Hypothalamus (tissue), 51 donors: ENCODE data around the gene ASXL2.
"Not testable (repeated sequence)": the region's sequence is repeated elsewhere in the genome, so short reads cannot be mapped to it uniquely, and the experiment has no call there.

Source experiments
- DNase-seq, 51 donors: peaks; one replicate each; lab custom pipeline; 2025; lab: John Stamatoyannopoulos, UW

Gene ASXL2

GRCh38 chr2:25838152-25838756, 40.0 kb downstream of the ASXL2 start:
- DNase-seq: no peak

- no peak for DNase-seq
Observed at GRCh38 chr2:25835906-25836305, 42.4 kb downstream of the ASXL2 start.

GRCh38 chr2:25833566-25833965, 44.7 kb downstream of the ASXL2 start:
- no peak for DNase-seq

GRCh38 chr2:25832897-25833296, 45.4 kb downstream of the ASXL2 start:
- no peak for DNase-seq

- DNase-seq: no peak
Observed at GRCh38 chr2:25831746-25832449, 46.4 kb downstream of the ASXL2 start.

- DNase-seq: no peak
Observed at GRCh38 chr2:25829828-25830227, 48.5 kb downstream of the ASXL2 start.

- DNase-seq: no peak
Observed at GRCh38 chr2:25829377-25829704, 48.9 kb downstream of the ASXL2 start.

GRCh38 chr2:25828532-25829376, 49.5 kb downstream of the ASXL2 start:
- DNase-seq: not testable (repeated sequence)

- DNase-seq: no peak
Observed at GRCh38 chr2:25825238-25825637, 53.0 kb downstream of the ASXL2 start.

- DNase-seq: no peak
Observed at GRCh38 chr2:25824718-25825117, 53.6 kb downstream of the ASXL2 start.

- DNase-seq: no peak
Observed at GRCh38 chr2:25824216-25824615, 54.1 kb downstream of the ASXL2 start.

GRCh38 chr2:25822190-25823117, 55.8 kb downstream of the ASXL2 start:
- peak in 35 of 51 donors; percentile 2 to 48 (median 22) for DNase-seq

- DNase-seq: no peak
Observed at GRCh38 chr2:25821225-25822056, 56.8 kb downstream of the ASXL2 start.

- no peak for DNase-seq
Observed at GRCh38 chr2:25819597-25820039, 58.7 kb downstream of the ASXL2 start.

GRCh38 chr2:25817630-25818029, 60.7 kb downstream of the ASXL2 start:
- no peak for DNase-seq

GRCh38 chr2:25817006-25817405, 61.3 kb downstream of the ASXL2 start:
- no peak for DNase-seq

GRCh38 chr2:25816249-25816648, 62.0 kb downstream of the ASXL2 start:
- no peak for DNase-seq

- DNase-seq: no peak
Observed at GRCh38 chr2:25814681-25815080, 63.6 kb downstream of the ASXL2 start.

- DNase-seq: no peak
Observed at GRCh38 chr2:25810428-25810827, 67.9 kb downstream of the ASXL2 start.

- no peak for DNase-seq
Observed at GRCh38 chr2:25809646-25810045, 68.6 kb downstream of the ASXL2 start.
